ENCODE data around the gene ITIH2.

- TF ChIP-seq, protein P1, sequence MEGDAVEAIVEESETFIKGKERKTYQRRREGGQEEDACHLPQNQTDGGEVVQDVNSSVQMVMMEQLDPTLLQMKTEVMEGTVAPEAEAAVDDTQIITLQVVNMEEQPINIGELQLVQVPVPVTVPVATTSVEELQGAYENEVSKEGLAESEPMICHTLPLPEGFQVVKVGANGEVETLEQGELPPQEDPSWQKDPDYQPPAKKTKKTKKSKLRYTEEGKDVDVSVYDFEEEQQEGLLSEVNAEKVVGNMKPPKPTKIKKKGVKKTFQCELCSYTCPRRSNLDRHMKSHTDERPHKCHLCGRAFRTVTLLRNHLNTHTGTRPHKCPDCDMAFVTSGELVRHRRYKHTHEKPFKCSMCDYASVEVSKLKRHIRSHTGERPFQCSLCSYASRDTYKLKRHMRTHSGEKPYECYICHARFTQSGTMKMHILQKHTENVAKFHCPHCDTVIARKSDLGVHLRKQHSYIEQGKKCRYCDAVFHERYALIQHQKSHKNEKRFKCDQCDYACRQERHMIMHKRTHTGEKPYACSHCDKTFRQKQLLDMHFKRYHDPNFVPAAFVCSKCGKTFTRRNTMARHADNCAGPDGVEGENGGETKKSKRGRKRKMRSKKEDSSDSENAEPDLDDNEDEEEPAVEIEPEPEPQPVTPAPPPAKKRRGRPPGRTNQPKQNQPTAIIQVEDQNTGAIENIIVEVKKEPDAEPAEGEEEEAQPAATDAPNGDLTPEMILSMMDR (IDR thresholded peaks at IDR 0.05), result no peak
- no peak for TF ChIP-seq POLR2A (IDR thresholded peaks at IDR 0.05; ENCODE audit: low read depth)
Observed at GRCh38 chr10:7666253-7667023, 36.7 kb upstream of the ITIH2 start, which contains the start of gene ITIH5.
